HFFc6 (cell line): Measurements from ENCODE around the gene ZNF527. TPM values are rescaled to one million over a fixed set of nuclear protein-coding genes. Genes with fewer than 3 reads are reported as not detected.
"Not testable (repeated sequence)": the region's sequence is repeated elsewhere in the genome, so short reads cannot be mapped to it uniquely, and the experiment has no call there.

ENCODE experiments used
- DNase-seq: peaks from one replicate; pipeline ENCODE4 v3.0.0-alpha.2; 2018
- H3K27ac Mint-ChIP-seq: 2 replicates; pipeline ENCODE4 v1.8.0; 2020; ENCODE audit warnings: mild to moderate bottlenecking, mixed read lengths
- H3K27me3 Mint-ChIP-seq: 2 replicates; pipeline ENCODE4 v1.8.0; 2021; ENCODE audit warnings: mild to moderate bottlenecking, moderate library complexity, mixed read lengths; ENCODE audit not compliant: insufficient read depth
- H3K36me3 Mint-ChIP-seq: 2 replicates; pipeline ENCODE4 v1.8.0; 2021; ENCODE audit warnings: low read depth, mixed read lengths
- H3K4me1 Mint-ChIP-seq: 2 replicates; pipeline ENCODE4 v1.8.0; 2020; ENCODE audit warnings: low read depth, mixed read lengths
- H3K4me3 Mint-ChIP-seq: 2 replicates; pipeline ENCODE4 v1.8.0; 2020; ENCODE audit warnings: mild to moderate bottlenecking, moderate library complexity, mixed read lengths
- H3K9me3 Mint-ChIP-seq: 2 replicates; pipeline ENCODE4 v1.8.0; 2020; ENCODE audit warnings: mild to moderate bottlenecking, mixed read lengths
- total RNA-seq, 6 experiments: library from RNA; stranded (reverse); fragmentation: NEBNext Ultra II Directional; extraction: Animal tissue kit (Norgen Biotek cat#: 25700); gene quantifications; 2 replicates in 1 of 6; 3 replicates in 5 of 6; pipeline ENCODE4 v1.2.3, GENCODE V29; 2021
- TF ChIP-seq, protein P1 (sequence below): fragments of 200-600 bp; sonication (generic); IDR thresholded peaks from 2 replicates; pipeline ENCODE4 v1.5.0; 2021; ENCODE audit warnings: antibody characterized with exemption, mild to moderate bottlenecking

Gene ZNF527
- total RNA-seq, 6 experiments from 2014 or later, result 2.6 to 3.7 (median 3.0) TPM

DNA sequence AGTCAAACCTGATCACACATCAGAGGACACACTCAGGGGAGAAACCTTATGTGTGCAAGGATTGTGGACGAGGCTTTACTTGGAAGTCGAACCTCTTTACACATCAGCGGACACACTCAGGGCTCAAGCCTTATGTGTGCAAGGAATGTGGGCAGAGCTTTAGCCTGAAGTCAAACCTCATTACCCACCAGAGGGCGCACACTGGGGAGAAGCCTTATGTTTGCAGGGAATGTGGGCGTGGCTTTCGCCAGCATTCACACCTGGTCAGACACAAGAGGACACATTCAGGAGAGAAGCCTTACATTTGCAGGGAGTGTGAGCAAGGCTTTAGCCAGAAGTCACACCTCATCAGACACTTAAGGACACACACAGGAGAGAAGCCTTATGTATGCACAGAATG, 8.2 kb upstream of the ZNF527 start:
- H3K27ac Mint-ChIP-seq, result no peak overlapping the region
- peaks cover 77% of the 10 kb centered on the region for H3K36me3 Mint-ChIP-seq
- H3K4me1 Mint-ChIP-seq, result peaks cover 6% of the 10 kb centered on the region; the same call in 1 of the 2 replicates
- DNase-seq, result no peak
- H3K9me3 Mint-ChIP-seq, result peaks cover 58% of the 10 kb centered on the region
- no peak overlapping the region for H3K4me3 Mint-ChIP-seq
- TF ChIP-seq, protein P1, sequence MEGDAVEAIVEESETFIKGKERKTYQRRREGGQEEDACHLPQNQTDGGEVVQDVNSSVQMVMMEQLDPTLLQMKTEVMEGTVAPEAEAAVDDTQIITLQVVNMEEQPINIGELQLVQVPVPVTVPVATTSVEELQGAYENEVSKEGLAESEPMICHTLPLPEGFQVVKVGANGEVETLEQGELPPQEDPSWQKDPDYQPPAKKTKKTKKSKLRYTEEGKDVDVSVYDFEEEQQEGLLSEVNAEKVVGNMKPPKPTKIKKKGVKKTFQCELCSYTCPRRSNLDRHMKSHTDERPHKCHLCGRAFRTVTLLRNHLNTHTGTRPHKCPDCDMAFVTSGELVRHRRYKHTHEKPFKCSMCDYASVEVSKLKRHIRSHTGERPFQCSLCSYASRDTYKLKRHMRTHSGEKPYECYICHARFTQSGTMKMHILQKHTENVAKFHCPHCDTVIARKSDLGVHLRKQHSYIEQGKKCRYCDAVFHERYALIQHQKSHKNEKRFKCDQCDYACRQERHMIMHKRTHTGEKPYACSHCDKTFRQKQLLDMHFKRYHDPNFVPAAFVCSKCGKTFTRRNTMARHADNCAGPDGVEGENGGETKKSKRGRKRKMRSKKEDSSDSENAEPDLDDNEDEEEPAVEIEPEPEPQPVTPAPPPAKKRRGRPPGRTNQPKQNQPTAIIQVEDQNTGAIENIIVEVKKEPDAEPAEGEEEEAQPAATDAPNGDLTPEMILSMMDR, result peak; percentile 51; the same call in 1 of the 2 replicates
- peaks cover 4% of the 10 kb centered on the region for H3K27me3 Mint-ChIP-seq

DNA sequence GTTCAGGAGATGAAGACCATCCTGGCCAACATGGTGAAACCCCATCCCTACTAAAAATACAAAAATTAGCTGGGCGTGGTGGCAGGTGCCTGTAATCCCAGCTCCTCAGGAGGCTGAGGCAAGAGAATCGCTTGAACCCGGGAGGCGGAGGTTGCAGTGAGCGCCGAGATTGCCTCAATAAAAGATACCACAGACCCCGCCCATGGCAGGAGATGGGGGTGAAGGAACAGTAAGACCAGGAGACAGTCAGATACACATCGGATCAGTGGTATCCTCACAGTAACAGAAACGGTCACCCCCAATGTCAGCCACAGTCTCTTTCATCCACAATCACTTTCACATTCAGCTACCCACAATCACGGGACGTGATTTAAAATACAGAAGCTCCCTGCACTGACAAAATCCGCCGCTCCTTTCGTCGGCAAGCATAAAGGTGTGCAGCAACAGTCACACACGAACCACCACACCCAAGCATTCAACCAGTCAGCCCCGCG, 466 bp upstream of the ZNF527 start:
- not testable (repeated sequence) for DNase-seq, H3K27me3 Mint-ChIP-seq
- peak overlapping the region; percentile 85 for H3K27ac Mint-ChIP-seq
- H3K4me3 Mint-ChIP-seq, result peak overlapping the region; percentile 98
- H3K4me1 Mint-ChIP-seq, result peaks cover 15% of the 10 kb centered on the region
- H3K9me3 Mint-ChIP-seq, result peaks cover 19% of the 10 kb centered on the region
- H3K36me3 Mint-ChIP-seq, result peaks cover 23% of the 10 kb centered on the region

DNA sequence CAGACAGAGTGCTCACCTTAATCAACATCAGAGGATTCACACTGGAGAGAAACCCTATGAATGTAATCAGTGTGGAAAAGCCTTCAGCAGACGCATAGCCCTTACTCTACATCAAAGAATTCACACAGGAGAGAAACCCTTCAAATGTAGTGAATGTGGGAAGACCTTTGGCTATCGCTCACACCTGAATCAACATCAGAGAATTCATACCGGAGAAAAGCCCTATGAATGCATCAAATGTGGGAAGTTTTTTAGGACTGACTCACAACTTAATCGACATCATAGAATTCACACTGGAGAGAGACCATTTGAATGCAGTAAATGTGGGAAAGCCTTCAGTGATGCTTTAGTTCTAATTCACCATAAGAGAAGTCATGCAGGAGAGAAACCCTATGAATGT, 18.3 kb downstream of the ZNF527 start:
- H3K36me3 Mint-ChIP-seq, result peaks cover 79% of the 10 kb centered on the region
- no peak for DNase-seq
- H3K9me3 Mint-ChIP-seq, result peaks cover 93% of the 10 kb centered on the region
- H3K27me3 Mint-ChIP-seq, result no peaks in the 10 kb centered on the region
- H3K27ac Mint-ChIP-seq, result no peak overlapping the region
- H3K4me3 Mint-ChIP-seq, result no peak overlapping the region
- TF ChIP-seq, protein P1, result no peak
- H3K4me1 Mint-ChIP-seq, result no peaks in the 10 kb centered on the region

DNA sequence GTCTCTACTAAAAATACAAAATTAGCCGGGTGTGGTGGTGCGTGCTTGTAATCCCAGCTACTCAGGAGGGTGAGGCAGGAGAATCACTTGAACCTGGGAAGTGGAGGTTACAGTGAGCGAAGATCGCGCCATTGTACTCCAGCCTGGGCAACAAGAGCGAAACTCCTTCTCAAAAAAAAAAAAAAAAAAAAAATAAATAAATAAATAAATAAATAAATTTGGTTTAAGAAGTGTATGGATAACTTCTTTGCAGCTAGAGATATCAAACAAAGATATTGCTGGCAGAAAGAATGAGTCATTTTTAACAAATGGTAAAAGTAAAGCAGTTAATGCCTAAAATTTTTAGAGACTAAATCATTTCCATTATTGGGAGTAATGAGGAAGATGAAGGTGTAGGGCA, 20.5 kb downstream of the ZNF527 start:
- Mint-ChIP-seq H3K36me3 (peaks cover 69% of the 10 kb centered on the region), H3K9me3 (peaks cover 91% of the 10 kb centered on the region)

DNA sequence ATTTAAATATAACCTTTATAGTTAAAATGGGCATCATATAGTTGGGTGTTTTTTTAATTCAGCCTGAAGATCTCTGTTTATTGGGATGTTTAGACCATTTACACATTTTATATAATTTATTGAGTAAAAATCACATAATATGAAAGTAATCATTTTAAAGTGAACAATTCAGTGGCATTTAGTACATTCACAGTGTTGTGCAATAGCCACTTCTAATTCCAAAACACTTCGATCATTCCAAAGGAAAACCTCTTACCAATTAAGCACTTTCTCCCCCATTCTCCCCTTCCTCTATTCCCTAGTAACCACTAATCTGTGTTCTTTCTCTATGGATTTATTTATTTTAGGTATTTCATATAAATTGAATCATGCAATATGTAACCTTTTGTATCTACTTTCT, 30.2 kb downstream of the ZNF527 start:
- no peaks in the 10 kb centered on the region for H3K4me1 Mint-ChIP-seq
- no peak for DNase-seq
- H3K36me3 Mint-ChIP-seq, result peaks cover 22% of the 10 kb centered on the region
- H3K27me3 Mint-ChIP-seq, result no peaks in the 10 kb centered on the region; the same call in none of the 2 replicates
- TF ChIP-seq, protein P1, result no peak
- no peak overlapping the region for H3K4me3 Mint-ChIP-seq
- no peak overlapping the region for H3K27ac Mint-ChIP-seq
- H3K9me3 Mint-ChIP-seq, result peaks cover 84% of the 10 kb centered on the region

More for the DNA sequence above, 20.5 kb downstream of the ZNF527 start:
- H3K4me1 Mint-ChIP-seq, H3K27me3 Mint-ChIP-seq, H3K4me3 Mint-ChIP-seq, DNase-seq, H3K27ac Mint-ChIP-seq: not testable (repeated sequence)

DNA sequence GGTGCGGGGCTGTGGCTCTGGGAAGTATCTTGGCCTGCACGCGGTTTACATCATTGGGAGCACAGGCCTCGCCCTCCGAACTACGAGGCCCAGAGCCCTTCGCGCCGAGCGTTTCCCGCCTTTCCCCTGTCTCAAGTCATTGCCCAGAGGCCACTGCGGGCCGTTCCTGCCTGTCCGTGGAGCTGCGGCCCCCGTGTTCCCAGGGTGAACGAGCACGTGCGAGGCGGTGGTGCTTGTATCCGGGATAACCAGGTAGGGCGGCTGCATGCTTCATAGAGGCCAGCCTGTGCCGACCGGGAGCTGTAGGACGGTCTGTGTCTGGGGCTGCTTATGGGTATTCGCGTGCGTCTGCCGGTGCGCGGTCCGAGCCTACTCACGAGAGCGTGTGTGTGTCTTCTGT, 32.5 kb downstream of the ZNF527 start:
- no peaks in the 10 kb centered on the region; the same call in 1 of the 2 replicates for H3K27me3 Mint-ChIP-seq
- TF ChIP-seq, protein P1, result no peak
- peaks cover 34% of the 10 kb centered on the region for H3K36me3 Mint-ChIP-seq
- no peaks in the 10 kb centered on the region for H3K4me1 Mint-ChIP-seq
- no peak for DNase-seq
- H3K9me3 Mint-ChIP-seq, result peaks cover 93% of the 10 kb centered on the region
- no peak overlapping the region for H3K4me3 Mint-ChIP-seq
- H3K27ac Mint-ChIP-seq, result no peak overlapping the region

DNA sequence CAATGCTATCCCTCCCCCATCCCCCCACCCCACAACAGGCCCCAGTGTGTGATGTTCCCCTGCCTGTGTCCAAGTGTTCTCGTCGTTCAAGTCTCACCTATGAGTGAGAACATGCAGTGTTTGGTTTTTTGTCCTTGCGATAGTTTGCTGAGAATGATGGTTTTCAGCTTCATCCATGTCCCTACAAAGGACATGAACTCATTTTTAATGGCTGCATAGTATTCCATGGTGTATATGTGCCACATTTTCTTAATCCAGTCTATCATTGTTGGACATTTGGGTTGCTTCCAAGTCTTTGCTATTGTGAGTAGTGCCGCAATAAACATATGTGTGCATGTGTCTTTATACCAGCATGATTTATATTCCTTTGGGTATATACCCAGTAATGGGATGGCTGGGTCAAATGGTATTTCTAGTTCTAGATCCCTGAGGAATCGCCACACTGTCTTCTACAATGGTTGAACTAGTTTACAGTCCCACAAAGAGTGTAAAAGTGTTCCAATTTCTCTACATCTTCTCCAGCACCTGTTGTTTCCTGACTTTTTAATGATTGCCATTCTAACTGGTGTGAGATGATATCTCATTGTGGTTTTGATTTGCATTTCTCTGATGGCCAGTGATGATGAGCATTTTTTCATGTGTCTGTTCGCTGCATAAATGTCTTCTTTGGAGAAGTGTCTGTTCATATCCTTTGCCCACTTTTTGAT, 35.4 kb downstream of the ZNF527 start:
- not testable (repeated sequence) for DNase-seq, H3K4me1 Mint-ChIP-seq

More for the DNA sequence above, 35.4 kb downstream of the ZNF527 start:
- H3K27me3 Mint-ChIP-seq, H3K4me3 Mint-ChIP-seq, H3K27ac Mint-ChIP-seq: not testable (repeated sequence)
- peaks cover 41% of the 10 kb centered on the region for H3K36me3 Mint-ChIP-seq
- peaks cover 96% of the 10 kb centered on the region for H3K9me3 Mint-ChIP-seq
